HG02678 (cell line): ENCODE results near the gene ZEB1.
A peak's percentile ranks its signal among the peaks of the same experiment; 100 is the strongest.
"Not testable (repeated sequence)": the region's sequence is repeated elsewhere in the genome, so short reads cannot be mapped to it uniquely, and the experiment has no call there.

Experiments used
- ATAC-seq: cut with Tn5 transposase; IDR thresholded peaks from one replicate; pipeline ENCODE4 v1.9.1; 2021; ENCODE audit warnings: mild to moderate bottlenecking, moderate library complexity; ENCODE audit not compliant: unreplicated experiment

ZEB1 gene

GRCh38 chr10:31317652-31318381 lies 1.2 kb upstream of the ZEB1 start:
- no peak for ATAC-seq

GRCh38 chr10:31318382-31318853 lies 598 bp upstream of the ZEB1 start:
- ATAC-seq, result peak; percentile 69

- ATAC-seq, result peak; percentile 14
These were observed 860 bp downstream of the ZEB1 start for GRCh38 chr10:31319602-31320549.

- peak; percentile 22 for ATAC-seq
These were observed 1.7 kb downstream of the ZEB1 start for GRCh38 chr10:31320550-31321211.

GRCh38 chr10:31321396-31321941 lies 2.5 kb downstream of the ZEB1 start:
- ATAC-seq, result no peak

- no peak for ATAC-seq
These were observed 3.6 kb downstream of the ZEB1 start for GRCh38 chr10:31322647-31323046.

- no peak for ATAC-seq
These were observed 21.3 kb downstream of the ZEB1 start for GRCh38 chr10:31340343-31340742.

- no peak for ATAC-seq
These were observed 22.5 kb downstream of the ZEB1 start for GRCh38 chr10:31341552-31341951.

GRCh38 chr10:31343009-31343408 lies 24.0 kb downstream of the ZEB1 start:
- ATAC-seq, result no peak

- no peak for ATAC-seq
These were observed 24.5 kb downstream of the ZEB1 start for GRCh38 chr10:31343551-31343950.

- no peak for ATAC-seq
These were observed 26.9 kb downstream of the ZEB1 start for GRCh38 chr10:31345886-31346285.

GRCh38 chr10:31346953-31347352 lies 27.9 kb downstream of the ZEB1 start:
- ATAC-seq, result no peak

- no peak for ATAC-seq
These were observed 28.7 kb downstream of the ZEB1 start for GRCh38 chr10:31347705-31348104.

- ATAC-seq, result no peak
These were observed 31.9 kb downstream of the ZEB1 start for GRCh38 chr10:31350891-31351290.

- no peak for ATAC-seq
These were observed 33.6 kb downstream of the ZEB1 start for GRCh38 chr10:31352436-31353226.

- peak; percentile 88 for ATAC-seq
These were observed 34.6 kb downstream of the ZEB1 start for GRCh38 chr10:31353574-31353973.

GRCh38 chr10:31358688-31359330 lies 39.8 kb downstream of the ZEB1 start:
- no peak for ATAC-seq

- ATAC-seq, result no peak
These were observed 41.0 kb downstream of the ZEB1 start for GRCh38 chr10:31359979-31360378.

GRCh38 chr10:31361475-31361874 lies 42.5 kb downstream of the ZEB1 start:
- not testable (repeated sequence) for ATAC-seq
